Thoracic aorta (tissue), 2 donors: ENCODE results near the gene NUTF2. TPM values are rescaled to one million over a fixed set of nuclear protein-coding genes. Genes with fewer than 3 reads are reported as not detected.

ENCODE experiments used
- ATAC-seq: fragments of 150-250 bp; one replicate; pipeline ENCODE4 v1.8.0; 2017; ENCODE audit warnings: low read depth; ENCODE audit not compliant: insufficient number of reproducible peaks, low FRiP score
- DNase-seq: peaks from one replicate; pipeline ENCODE4 v3.0.0-alpha.2; 2020; ENCODE audit warnings: low spot score
- H3K27ac ChIP-seq, 2 donors: fragments of 200-600 bp; sonication (generic); 1 replicate in 1 of 2; 2 replicates in 1 of 2; pipeline ENCODE4 v1.5.1; 2016; ENCODE audit warnings: mild to moderate bottlenecking in 2 of 2, moderate library complexity in 2 of 2
- H3K27me3 ChIP-seq: fragments of 200-600 bp; sonication (generic); replicated peaks from 2 replicates; pipeline ENCODE4 v1.6.0; 2016; ENCODE audit warnings: mild to moderate bottlenecking; ENCODE audit not compliant: insufficient read depth
- H3K36me3 ChIP-seq: fragments of 200-600 bp; sonication (generic); one replicate; pipeline ENCODE4 v1.5.1; 2016
- H3K4me1 ChIP-seq, 2 donors: fragments of 200-600 bp; sonication (generic); 1 replicate in 1 of 2; 2 replicates in 1 of 2; pipeline versions ENCODE4 v1.5.1 to v1.6.0; 2016; ENCODE audit warnings: low read depth in 2 of 2, mild to moderate bottlenecking in 1 of 2; ENCODE audit not compliant: control insufficient read depth in 1 of 2
- H3K4me3 ChIP-seq: fragments of 200-600 bp; sonication (generic); 2 replicates; pipeline ENCODE4 v1.5.1; 2016; ENCODE audit warnings: mild to moderate bottlenecking
- H3K9me3 ChIP-seq: fragments of 200-600 bp; sonication (generic); 2 replicates; pipeline ENCODE4 v1.5.1; 2016
- total RNA-seq, 2 donors: library from RNA; depleted of rRNA; stranded (reverse); fragments of >200 nt; gene quantifications; one replicate each; pipeline versions ENCODE4 v1.1.0 to v1.2.3, GENCODE V29; 2016
- TF ChIP-seq, protein P1 (sequence below): fragments of 200-600 bp; sonication (generic); IDR thresholded peaks from one replicate; pipeline ENCODE4 v1.5.1; 2019; ENCODE audit warnings: antibody characterized with exemption

NUTF2 gene
- total RNA-seq, 2 donors from 2014 or later = 79.0 to 172 TPM

DNA sequence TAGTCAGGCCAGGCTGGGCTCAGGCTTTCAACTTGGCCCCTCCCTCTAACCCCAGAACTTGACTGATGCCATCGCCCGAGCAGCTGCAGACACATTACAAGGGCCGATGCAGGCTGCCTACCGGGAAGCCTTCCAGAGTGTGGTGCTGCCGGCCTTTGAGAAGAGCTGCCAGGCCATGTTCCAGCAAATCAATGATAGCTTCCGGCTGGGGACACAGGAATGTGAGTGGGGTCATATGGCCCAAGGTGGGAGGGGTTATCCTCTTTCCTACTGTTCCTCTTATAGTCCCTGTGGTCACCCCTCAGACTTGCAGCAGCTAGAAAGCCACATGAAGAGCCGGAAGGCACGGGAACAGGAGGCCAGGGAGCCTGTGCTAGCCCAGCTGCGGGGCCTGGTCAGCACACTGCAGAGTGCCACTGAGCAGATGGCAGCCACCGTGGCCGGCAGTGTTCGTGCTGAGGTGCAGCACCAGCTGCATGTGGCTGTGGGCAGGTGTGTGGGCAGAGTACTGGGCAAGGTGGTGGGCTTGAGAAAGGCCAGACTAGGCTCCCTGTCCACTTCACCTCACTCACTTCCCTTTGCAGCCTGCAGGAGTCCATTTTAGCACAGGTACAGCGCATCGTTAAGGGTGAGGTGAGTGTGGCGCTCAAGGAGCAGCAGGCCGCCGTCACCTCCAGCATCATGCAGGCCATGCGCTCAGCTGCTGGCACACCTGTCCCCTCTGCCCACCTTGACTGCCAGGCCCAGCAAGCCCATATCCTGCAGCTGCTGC, 35.8 kb downstream of the NUTF2 start:
- TF ChIP-seq, protein P1, sequence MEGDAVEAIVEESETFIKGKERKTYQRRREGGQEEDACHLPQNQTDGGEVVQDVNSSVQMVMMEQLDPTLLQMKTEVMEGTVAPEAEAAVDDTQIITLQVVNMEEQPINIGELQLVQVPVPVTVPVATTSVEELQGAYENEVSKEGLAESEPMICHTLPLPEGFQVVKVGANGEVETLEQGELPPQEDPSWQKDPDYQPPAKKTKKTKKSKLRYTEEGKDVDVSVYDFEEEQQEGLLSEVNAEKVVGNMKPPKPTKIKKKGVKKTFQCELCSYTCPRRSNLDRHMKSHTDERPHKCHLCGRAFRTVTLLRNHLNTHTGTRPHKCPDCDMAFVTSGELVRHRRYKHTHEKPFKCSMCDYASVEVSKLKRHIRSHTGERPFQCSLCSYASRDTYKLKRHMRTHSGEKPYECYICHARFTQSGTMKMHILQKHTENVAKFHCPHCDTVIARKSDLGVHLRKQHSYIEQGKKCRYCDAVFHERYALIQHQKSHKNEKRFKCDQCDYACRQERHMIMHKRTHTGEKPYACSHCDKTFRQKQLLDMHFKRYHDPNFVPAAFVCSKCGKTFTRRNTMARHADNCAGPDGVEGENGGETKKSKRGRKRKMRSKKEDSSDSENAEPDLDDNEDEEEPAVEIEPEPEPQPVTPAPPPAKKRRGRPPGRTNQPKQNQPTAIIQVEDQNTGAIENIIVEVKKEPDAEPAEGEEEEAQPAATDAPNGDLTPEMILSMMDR = no peak
- DNase-seq = no peak
- H3K36me3 ChIP-seq = peaks cover 52% of the 10 kb centered on the region
- ATAC-seq = no peak
- no peak overlapping the region for H3K4me3 ChIP-seq
- no peak overlapping the region for H3K27ac ChIP-seq
- peaks cover 4 to 17% of the 10 kb centered on the region in 2 donors for H3K4me1 ChIP-seq
- no peaks in the 10 kb centered on the region for H3K27me3 ChIP-seq
- H3K9me3 ChIP-seq = no peaks in the 10 kb centered on the region

DNA sequence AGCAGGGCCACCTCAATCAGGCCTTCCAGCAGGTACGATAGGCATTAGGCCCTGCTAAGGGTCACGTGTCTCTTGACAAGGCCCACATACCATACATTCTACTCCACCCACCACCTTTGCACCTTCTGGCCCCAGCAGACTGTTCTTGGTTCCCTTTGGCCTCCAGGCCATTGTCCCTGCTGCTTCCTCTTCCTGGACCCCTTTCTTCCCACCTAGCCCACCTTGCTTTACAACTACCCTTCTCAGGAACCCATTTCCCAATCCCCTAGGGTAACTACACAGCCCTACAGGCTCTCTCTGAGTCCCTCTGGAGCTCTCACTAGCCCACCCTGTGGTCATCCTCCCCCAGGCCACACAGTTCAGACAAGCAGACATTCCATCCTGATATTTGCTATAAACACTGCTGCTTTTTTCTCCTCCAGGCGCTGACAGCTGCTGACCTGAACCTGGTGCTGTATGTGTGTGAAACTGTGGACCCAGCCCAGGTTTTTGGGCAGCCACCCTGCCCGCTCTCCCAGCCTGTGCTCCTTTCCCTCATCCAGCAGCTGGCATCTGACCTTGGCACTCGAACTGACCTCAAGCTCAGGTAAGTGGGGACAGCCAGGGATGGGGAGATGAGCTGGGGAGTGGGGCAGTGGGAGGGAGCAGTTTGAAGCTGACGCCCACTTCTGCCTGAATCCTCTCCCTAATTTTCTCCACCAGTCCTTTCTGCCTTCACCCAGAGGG, 36.6 kb downstream of the NUTF2 start:
- peaks cover 4 to 17% of the 10 kb centered on the region in 2 donors for H3K4me1 ChIP-seq
- peaks cover 44% of the 10 kb centered on the region for H3K36me3 ChIP-seq
- no peaks in the 10 kb centered on the region for H3K27me3 ChIP-seq
- ATAC-seq (peak; percentile 38), DNase-seq (no peak)
- TF ChIP-seq, protein P1 = no peak
- H3K27ac ChIP-seq = no peak overlapping the region
- H3K4me3 ChIP-seq = no peak overlapping the region
- H3K9me3 ChIP-seq = no peaks in the 10 kb centered on the region

DNA sequence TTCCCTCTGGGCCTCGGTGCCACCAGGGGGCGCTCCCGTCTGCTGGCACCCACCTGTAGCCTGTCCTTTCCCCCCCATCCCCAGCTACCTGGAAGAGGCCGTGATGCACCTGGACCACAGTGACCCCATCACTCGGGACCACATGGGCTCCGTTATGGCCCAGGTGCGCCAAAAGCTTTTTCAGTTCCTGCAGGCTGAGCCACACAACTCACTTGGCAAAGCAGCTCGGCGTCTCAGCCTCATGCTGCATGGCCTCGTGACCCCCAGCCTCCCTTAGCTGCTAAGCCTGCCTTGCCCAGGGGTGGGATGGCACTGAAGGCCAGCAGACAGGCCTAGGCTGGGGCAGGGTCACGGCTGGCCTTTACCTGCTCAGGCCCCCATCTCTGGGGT, 37.1 kb downstream of the NUTF2 start:
- Histone ChIP-seq H3K36me3 (peaks cover 39% of the 10 kb centered on the region), H3K9me3 (no peaks in the 10 kb centered on the region), H3K4me1 (peaks cover 4 to 17% of the 10 kb centered on the region in 2 donors), H3K27ac (peak overlapping the region; percentile 45 to 56), H3K27me3 (no peaks in the 10 kb centered on the region), H3K4me3 (no peak overlapping the region)
- TF ChIP-seq, protein P1 = peak; percentile 89
- ATAC-seq (no peak), DNase-seq (no peak)

DNA sequence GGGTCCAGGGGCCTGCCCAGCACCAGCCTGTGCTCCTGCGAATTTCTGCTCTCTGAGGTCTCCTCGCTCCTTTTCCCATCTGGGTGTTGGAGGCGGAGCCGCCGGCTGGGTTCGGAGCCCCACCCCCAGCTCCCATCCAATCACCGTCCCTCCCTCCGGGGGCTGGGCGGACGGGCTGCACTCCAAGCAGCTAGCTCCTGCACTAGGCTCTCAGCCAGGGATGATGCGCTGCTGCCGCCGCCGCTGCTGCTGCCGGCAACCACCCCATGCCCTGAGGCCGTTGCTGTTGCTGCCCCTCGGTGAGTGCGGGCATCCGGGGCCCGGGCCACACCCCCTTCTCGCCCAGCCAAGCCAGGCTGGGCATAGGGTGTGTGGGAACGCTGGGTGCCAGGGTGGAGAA, 38.0 kb downstream of the NUTF2 start, which contains the start of gene NRN1L:
Gene NRN1L (plus strand): TSS at position 202 of the 400 bp plus-strand sequence. CDS start 19 bp downstream, at position 221.
- DNase-seq (peak; percentile 55), ATAC-seq (peak; percentile 72)
- Histone ChIP-seq H3K36me3 (peaks cover 31% of the 10 kb centered on the region), H3K4me1 (peaks cover 4 to 17% of the 10 kb centered on the region in 2 donors), H3K4me3 (peak within 1 kb of the TSS; percentile 66), H3K27me3 (no peaks in the 10 kb centered on the region), H3K27ac (peak within 1 kb of the TSS; percentile 45 to 69), H3K9me3 (no peaks in the 10 kb centered on the region)
- TF ChIP-seq, protein P1 = no peak

DNA sequence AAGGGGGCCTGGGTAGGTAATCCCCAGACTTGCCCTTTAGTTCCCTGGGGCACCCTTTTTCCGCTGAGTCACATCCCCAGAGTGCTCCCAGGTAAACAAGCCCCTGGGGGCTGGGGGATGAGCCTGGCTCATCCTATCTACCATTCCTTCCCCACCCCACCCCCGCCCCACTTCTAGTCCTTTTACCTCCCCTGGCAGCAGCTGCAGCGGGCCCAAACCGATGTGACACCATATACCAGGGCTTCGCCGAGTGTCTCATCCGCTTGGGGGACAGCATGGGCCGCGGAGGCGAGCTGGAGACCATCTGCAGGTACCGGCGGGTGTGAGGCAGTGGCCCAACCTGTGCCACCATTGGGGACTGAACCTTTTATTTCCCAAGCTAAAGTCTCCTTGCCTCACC, 38.8 kb downstream of the NUTF2 start:
- DNase-seq (no peak), ATAC-seq (no peak)
- peaks cover 23% of the 10 kb centered on the region for H3K36me3 ChIP-seq
- H3K4me1 ChIP-seq = peaks cover 4 to 17% of the 10 kb centered on the region in 2 donors
- no peaks in the 10 kb centered on the region for H3K9me3 ChIP-seq
- TF ChIP-seq, protein P1 = no peak
- no peaks in the 10 kb centered on the region for H3K27me3 ChIP-seq
- peak overlapping the region; percentile 45 to 69 for H3K27ac ChIP-seq
- no peak overlapping the region for H3K4me3 ChIP-seq
